Loucy (cell line): ENCODE measurements around the gene ZNF805.

Experiments
- CTCF ChIP-seq: fragments of 200-600 bp; sonication (generic); conservative IDR thresholded peaks from 2 replicates; pipeline ENCODE4 v1.5.1; 2014; ENCODE audit warnings: mild to moderate bottlenecking, antibody characterized with exemption, low read length
- EZH2phosphoT487 ChIP-seq: fragments of 200-600 bp; IDR thresholded peaks from 2 replicates; pipeline ENCODE4 v1.6.1; 2018; ENCODE audit warnings: antibody characterized with exemption, mild to moderate bottlenecking, moderate library complexity, borderline replicate concordance

DNA sequence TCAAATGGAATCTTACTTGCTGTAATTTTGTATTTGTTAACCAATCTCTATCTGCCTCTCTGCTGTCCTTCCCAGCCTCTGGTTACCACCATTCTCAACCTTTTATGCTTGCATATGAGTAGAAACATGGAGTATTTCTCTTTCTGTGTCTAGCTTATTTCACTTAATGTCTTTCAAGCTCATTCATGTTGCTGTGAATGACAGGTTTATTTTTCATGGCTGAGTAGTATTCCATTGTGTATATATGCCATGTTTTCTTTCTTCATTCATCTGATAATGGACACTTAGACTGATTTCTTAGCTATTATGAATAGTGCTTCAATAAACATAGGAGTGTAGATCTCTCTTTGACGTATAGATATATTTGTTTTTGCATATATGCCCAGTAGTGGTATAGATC lies 53.3 kb downstream of the ZNF805 start:
- TF ChIP-seq CTCF: no peak
- no peak for TF ChIP-seq EZH2phosphoT487
